Naive thymus-derived CD4-positive, alpha-beta T cell (primary cell): ENCODE results near the gene MLLT6. TPM values are rescaled to one million over a fixed set of nuclear protein-coding genes. Genes with fewer than 3 reads are reported as not detected.
A peak's percentile ranks its signal among the peaks of the same experiment; 100 is the strongest.

Experiments used
- ATAC-seq: fragments of 150-1000 bp; cut with Tn5 transposase; 2 replicates; pipeline ENCODE4 v1.10.0; 2021; ENCODE audit warnings: mild to moderate bottlenecking, moderate library complexity
- CTCF ChIA-PET: fragments of 350-600 bp; sonication (Branson Sonifier 250); formaldehyde crosslinking; loops from one replicate; lab custom pipeline; 2021; ENCODE audit warnings: antibody characterized with exemption; lab: Charles Lee
- POLR2A ChIA-PET: fragments of 350-600 bp; sonication (Branson Sonifier 250); formaldehyde crosslinking; loops from one replicate; lab custom pipeline; 2021; ENCODE audit warnings: antibody characterized with exemption, inconsistent platforms; lab: Charles Lee
- DNase-seq, 9 donors: peaks; one replicate each; pipeline versions ENCODE4 v3.0.0 to v3.0.0-alpha.2; 2020 to 2022; ENCODE audit warnings: mixed read lengths in 1 of 9
- H3K27ac ChIP-seq: one replicate; pipeline ENCODE4 v1.7.0; 2013; ENCODE audit warnings: mild to moderate bottlenecking, low read depth, low read length, moderate library complexity
- H3K27me3 ChIP-seq, 2 donors: one replicate each; pipeline ENCODE4 v1.7.0; 2013; ENCODE audit warnings: low read length in 2 of 2, mild to moderate bottlenecking in 2 of 2, moderate library complexity in 2 of 2; ENCODE audit not compliant: control insufficient read depth in 2 of 2, insufficient read depth in 2 of 2
- H3K36me3 ChIP-seq, 3 experiments: 1 replicate in 2 of 3; 2 replicates in 1 of 3; pipeline ENCODE4 v1.7.0; 2013; ENCODE audit warnings: low read length in 3 of 3, mild to moderate bottlenecking in 3 of 3, moderate library complexity in 1 of 3; ENCODE audit not compliant: insufficient read depth in 3 of 3, control insufficient read depth in 2 of 3
- H3K4me1 ChIP-seq, 2 donors: one replicate each; pipeline ENCODE4 v1.7.0; 2013; ENCODE audit warnings: low read length in 2 of 2, mild to moderate bottlenecking in 2 of 2, moderate library complexity in 1 of 2; ENCODE audit not compliant: control insufficient read depth in 2 of 2, insufficient read depth in 2 of 2
- H3K4me3 ChIP-seq: 2 replicates; pipeline ENCODE4 v1.7.0; 2013; ENCODE audit warnings: mild to moderate bottlenecking, low read length
- H3K9me3 ChIP-seq, 3 experiments: 1 replicate in 2 of 3; 2 replicates in 1 of 3; pipeline ENCODE4 v1.7.0; 2013; ENCODE audit warnings: low read length in 3 of 3; ENCODE audit not compliant: control insufficient read depth in 2 of 3
- H3K27ac Mint-ChIP-seq, 9 donors: one replicate each; pipeline ENCODE4 v1.8.0; 2020 to 2022; ENCODE audit warnings: mixed read lengths in 9 of 9, mild to moderate bottlenecking in 8 of 9, moderate library complexity in 5 of 9, inconsistent platforms in 2 of 9
- H3K27me3 Mint-ChIP-seq, 5 donors: one replicate each; pipeline ENCODE4 v1.8.0; 2021 to 2022; ENCODE audit warnings: mixed read lengths in 5 of 5, mild to moderate bottlenecking in 1 of 5
- H3K36me3 Mint-ChIP-seq, 5 donors: one replicate each; pipeline ENCODE4 v1.8.0; 2020 to 2022; ENCODE audit warnings: mixed read lengths in 5 of 5, mild to moderate bottlenecking in 3 of 5, inconsistent platforms in 1 of 5
- H3K4me1 Mint-ChIP-seq, 7 donors: one replicate each; pipeline ENCODE4 v1.8.0; 2020 to 2022; ENCODE audit warnings: mixed read lengths in 7 of 7, mild to moderate bottlenecking in 3 of 7, inconsistent platforms in 1 of 7
- H3K4me3 Mint-ChIP-seq, 10 donors: one replicate each; pipeline ENCODE4 v1.8.0; 2020 to 2022; ENCODE audit warnings: mild to moderate bottlenecking in 10 of 10, mixed read lengths in 10 of 10, moderate library complexity in 6 of 10, inconsistent platforms in 2 of 10
- H3K9me3 Mint-ChIP-seq, 11 donors: one replicate each; pipeline ENCODE4 v1.8.0; 2020 to 2022; ENCODE audit warnings: mixed read lengths in 11 of 11, mild to moderate bottlenecking in 4 of 11, inconsistent platforms in 1 of 11, moderate library complexity in 1 of 11
- intact Hi-C, 2 donors: fragments of 100-400 bp; cut with micrococcal nuclease; formaldehyde crosslinking; loops; one replicate each; pipeline ENCODE4 v1.15.1; 2023
- polyA plus RNA-seq, 2 donors: library from polyadenylated mRNA; unstranded; fragments of 300-500 nt; fragmentation: Illumina TruSeq; gene quantifications; one replicate each; pipeline ENCODE4 v1.2.3, GENCODE V29; 2021
- total RNA-seq, 6 experiments: library from RNA in 5 of 6; stranded (reverse) in 5 of 6; gene quantifications; 1 replicate in 5 of 6; 2 replicates in 1 of 6; pipeline ENCODE4 v1.2.3 and lab custom pipeline; 2021 to 2026

MLLT6 gene
- total and polyA plus RNA-seq, 7 experiments from 2014 or later = 10.2 to 533 (median 353) TPM

DNA sequence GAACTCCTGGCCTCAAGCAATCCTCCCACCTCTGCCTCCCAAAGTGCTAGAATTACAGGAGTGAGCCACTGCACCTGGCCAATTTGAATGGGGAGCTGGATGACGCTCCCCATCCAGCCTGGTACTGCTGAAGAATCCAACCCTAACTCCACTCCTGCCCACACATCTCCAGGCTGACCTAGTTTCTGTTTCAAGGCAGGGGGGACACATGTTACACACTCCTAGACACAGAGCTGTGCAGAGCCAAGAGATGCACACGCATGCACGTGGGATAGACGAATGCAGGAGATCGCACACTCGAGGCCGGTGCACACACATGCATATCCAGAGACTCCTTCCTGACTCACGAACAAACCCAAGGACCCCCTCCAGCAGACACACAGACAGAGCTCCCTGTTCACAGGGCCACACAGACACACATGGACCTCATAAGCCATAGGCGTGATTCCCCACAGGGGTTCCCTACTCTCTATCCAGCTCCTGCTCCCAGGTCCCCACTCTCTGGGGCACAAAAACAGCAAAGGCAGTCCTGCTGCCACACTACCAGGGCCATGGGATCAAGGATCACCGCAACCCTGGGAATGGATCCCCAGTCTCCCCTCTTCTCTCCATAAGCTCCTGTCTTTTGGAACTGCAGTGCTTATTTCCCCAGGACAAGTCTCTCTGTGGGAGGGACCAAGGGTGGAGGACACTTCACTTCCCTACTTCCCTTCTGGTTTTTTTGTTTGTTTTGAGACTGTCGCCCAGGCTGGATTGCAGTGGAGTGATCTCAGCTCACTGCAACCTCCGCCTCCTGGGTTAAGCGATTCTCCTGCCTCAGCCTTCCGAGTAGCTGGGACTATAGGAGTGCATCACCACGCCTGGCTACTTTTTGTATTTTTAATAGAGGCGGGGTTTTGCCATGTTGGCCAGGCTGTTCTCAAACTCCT lies 44.7 kb upstream of the MLLT6 start:
- Histone ChIP-seq H3K4me3 (no peak overlapping the region), H3K36me3 (no peaks in the 10 kb centered on the region), H3K4me1 (no peaks in the 10 kb centered on the region), H3K27me3 (no peaks in the 10 kb centered on the region), H3K9me3 (no peaks in the 10 kb centered on the region), H3K27ac (no peak overlapping the region)
- H3K36me3 Mint-ChIP-seq = no peaks in the 10 kb centered on the region
- H3K4me3 Mint-ChIP-seq = no peak overlapping the region
- DNase-seq (no peak), ATAC-seq (no peak)
- peaks cover 12 to 38% (median 30%) of the 10 kb centered on the region in 5 donors for H3K27me3 Mint-ChIP-seq
- ChIA-PET CTCF (interaction anchor here (0.6 kb wide), 1 partner anchor 224 kb away, joined by 4 read pairs; no protein-coding TSS in a partner anchor), POLR2A (no interaction called here)
- H3K4me1 Mint-ChIP-seq = peaks cover 0 to 15% (median 8%) of the 10 kb centered on the region in 7 donors
- H3K27ac Mint-ChIP-seq = no peak overlapping the region
- intact Hi-C loops = no loop called here
- H3K9me3 Mint-ChIP-seq = no peaks in the 10 kb centered on the region

DNA sequence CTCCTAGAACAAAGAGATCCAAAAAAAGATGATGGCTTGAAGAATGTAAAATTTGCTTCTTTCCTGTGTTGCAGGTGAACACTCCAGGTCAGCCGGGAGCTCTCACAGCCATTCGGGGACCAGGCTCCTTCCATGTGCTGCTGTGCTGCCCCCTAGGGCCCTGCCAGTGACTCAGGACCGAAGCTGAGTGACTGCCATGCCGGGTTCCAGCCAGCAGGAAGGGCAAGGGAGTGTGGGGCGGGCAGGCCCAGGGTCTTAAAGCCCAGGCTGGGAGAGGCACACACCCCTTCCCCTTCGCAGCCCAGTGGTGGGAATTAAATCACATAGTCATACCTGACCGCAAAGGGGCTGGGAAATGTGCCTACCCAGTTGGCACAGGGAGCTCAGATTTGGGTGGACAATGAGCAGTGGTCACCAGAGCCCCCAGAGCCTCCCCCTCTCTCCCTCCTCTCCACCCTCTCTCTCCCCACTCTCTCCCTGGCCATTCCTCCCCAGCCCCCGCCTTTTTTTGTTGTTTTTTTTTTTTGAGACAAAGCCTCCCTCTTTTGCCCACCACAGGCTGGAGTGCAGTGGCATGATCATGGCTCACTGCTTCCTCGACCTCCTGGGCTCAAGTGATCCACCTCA lies 41.8 kb upstream of the MLLT6 start:
- Histone ChIP-seq H3K4me1 (no peaks in the 10 kb centered on the region), H3K4me3 (no peak overlapping the region), H3K9me3 (no peaks in the 10 kb centered on the region), H3K27me3 (no peaks in the 10 kb centered on the region), H3K36me3 (no peaks in the 10 kb centered on the region), H3K27ac (no peak overlapping the region)
- H3K27ac Mint-ChIP-seq = no peak overlapping the region
- no peaks in the 10 kb centered on the region for H3K9me3 Mint-ChIP-seq
- peak in 2 of 9 donors; percentile 11 to 50 for DNase-seq
- ChIA-PET POLR2A (no interaction called here), CTCF (interaction anchor here (1.0 to 1.2 kb wide), 3 partner anchors 12 to 64 kb away, joined by 3 read pairs; partner anchors contain the start of gene EPOP)
- ATAC-seq = peak; percentile 69
- H3K36me3 Mint-ChIP-seq = no peaks in the 10 kb centered on the region
- intact Hi-C loops = no loop called here
- peaks cover 4 to 10% (median 6%) of the 10 kb centered on the region in 7 donors for H3K4me1 Mint-ChIP-seq
- H3K27me3 Mint-ChIP-seq = peaks cover 10 to 38% (median 29%) of the 10 kb centered on the region in 5 donors
- no peak overlapping the region for H3K4me3 Mint-ChIP-seq

DNA sequence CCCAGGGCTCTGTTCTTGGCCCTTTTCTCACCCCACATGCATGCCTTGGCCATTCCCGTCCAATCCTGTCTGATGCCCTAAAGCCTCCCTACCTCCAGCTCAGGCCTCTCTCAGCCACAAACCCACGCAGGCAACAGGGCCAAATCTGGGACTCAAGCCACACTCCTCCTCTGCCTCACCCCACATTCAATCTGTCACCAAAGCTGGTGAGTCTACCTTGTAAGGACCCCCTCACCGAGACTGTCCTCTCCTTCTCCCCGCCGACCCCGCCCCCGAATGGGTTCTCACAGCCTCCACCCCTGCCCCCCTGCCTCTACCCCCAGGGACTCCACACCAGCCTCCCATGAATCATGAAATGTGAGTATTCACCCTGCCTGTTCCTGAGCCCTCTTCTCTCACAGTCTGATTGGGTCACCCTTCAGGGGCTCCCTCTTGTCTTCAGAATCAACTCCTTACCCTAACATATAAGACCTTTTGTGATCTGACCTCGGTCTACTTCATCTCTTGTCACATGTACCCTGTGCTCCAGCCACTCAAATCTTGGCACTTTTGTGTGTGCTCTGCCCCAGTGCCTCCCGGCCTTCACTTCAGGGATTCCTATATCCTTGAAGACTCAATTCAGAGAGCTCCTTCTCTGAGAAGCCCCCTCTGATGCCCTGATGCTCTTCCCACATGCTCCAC lies 41.0 kb upstream of the MLLT6 start:
- Mint-ChIP-seq H3K27ac (no peak overlapping the region), H3K27me3 (peaks cover 19 to 41% (median 33%) of the 10 kb centered on the region in 5 donors), H3K4me1 (peaks cover 0 to 4% (median 0%) of the 10 kb centered on the region in 7 donors), H3K36me3 (no peaks in the 10 kb centered on the region), H3K4me3 (no peak overlapping the region), H3K9me3 (no peaks in the 10 kb centered on the region)
- Histone ChIP-seq H3K4me1 (no peaks in the 10 kb centered on the region), H3K27ac (no peak overlapping the region), H3K36me3 (no peaks in the 10 kb centered on the region), H3K4me3 (no peak overlapping the region), H3K9me3 (no peaks in the 10 kb centered on the region), H3K27me3 (no peaks in the 10 kb centered on the region)
- ChIA-PET CTCF (interaction anchor here (0.6 to 6.5 kb wide), 5 partner anchors 11 to 222 kb away, joined by 3 to 55 read pairs (median 3); partner anchors contain the start of gene EPOP), POLR2A (no interaction called here)
- DNase-seq = no peak
- no peak for ATAC-seq
- intact Hi-C loops = no loop called here

DNA sequence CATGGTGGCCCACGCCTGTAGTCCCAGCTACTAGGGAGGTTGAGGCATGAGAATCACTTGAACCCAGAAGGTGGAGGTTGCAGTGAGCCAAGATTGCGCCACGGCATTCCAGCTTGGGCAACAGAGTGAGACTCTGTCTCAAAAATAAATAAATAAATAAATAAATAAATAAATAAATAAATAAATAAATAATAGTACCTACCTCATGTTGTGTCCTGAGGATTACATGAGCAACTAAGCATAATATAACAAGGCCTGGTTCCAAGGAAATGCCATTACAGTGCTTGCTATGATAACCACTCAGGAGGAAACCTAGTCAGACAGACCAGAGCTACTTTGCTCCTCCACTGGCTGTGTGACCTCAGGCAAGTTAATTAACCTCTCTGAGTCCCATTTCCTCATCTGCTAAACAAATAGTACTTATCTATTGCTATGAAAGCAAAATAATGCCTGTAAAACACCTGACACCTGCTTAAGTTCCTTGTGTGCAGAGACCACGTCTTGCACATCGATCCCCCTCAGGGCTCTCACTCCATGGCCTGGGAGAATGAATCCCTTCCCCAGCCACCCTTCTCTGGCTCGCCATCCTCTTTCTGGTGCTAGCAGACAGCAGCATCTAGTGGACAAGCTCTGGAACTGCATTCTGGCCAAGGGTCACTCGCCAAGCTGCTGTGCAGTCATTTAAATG lies 37.8 kb upstream of the MLLT6 start:
- Mint-ChIP-seq H3K9me3 (no peaks in the 10 kb centered on the region), H3K27ac (no peak overlapping the region), H3K27me3 (peaks cover 44 to 66% (median 56%) of the 10 kb centered on the region in 5 donors), H3K4me3 (no peak overlapping the region), H3K36me3 (peaks cover 0 to 5% (median 0%) of the 10 kb centered on the region in 5 donors), H3K4me1 (peaks cover 0 to 13% (median 8%) of the 10 kb centered on the region in 7 donors)
- H3K27ac ChIP-seq = no peak overlapping the region
- ChIA-PET POLR2A (no interaction called here), CTCF (interaction anchor here (0.7 to 6.5 kb wide), 9 partner anchors 8 to 302 kb away, joined by 3 to 55 read pairs (median 4); partner anchors contain the start of gene CISD3)
- intact Hi-C loops = loop anchor here (1.0 kb wide), 4 partner anchors 109 to 244 kb away; no protein-coding TSS in a partner anchor
- DNase-seq (peak in 7 of 9 donors; percentile 16 to 66 (median 44)), ATAC-seq (peak; percentile 80)
- no peaks in the 10 kb centered on the region for H3K4me1 ChIP-seq
- no peaks in the 10 kb centered on the region for H3K9me3 ChIP-seq
- no peaks in the 10 kb centered on the region for H3K36me3 ChIP-seq
- H3K4me3 ChIP-seq = no peak overlapping the region
- H3K27me3 ChIP-seq = peaks cover 0 to 6% of the 10 kb centered on the region in 2 donors

DNA sequence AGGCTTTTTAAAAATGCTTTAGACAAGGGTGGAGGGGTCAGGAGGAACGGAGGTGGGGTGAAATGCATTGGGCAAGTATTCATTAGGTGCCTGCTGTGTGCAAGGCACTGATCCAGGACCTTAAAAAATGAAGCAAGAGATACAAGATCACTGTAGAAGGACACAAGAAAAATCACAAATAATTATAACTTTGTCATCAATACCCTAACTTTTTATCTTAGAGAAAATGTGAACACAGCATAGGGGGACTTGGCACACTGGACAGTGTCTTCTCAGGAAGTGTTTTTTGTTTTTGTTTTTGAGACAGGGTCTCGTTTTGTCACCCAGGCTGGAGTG lies 37.3 kb upstream of the MLLT6 start:
- no peaks in the 10 kb centered on the region for H3K36me3 ChIP-seq
- ATAC-seq = no peak
- POLR2A ChIA-PET = interaction anchor here (1.0 kb wide), 1 partner anchor 104 kb away, joined by 4 read pairs; no protein-coding TSS in a partner anchor
- CTCF ChIA-PET = interaction anchor here (0.8 to 6.5 kb wide), 6 partner anchors 9 to 175 kb away, joined by 4 to 55 read pairs (median 8); partner anchors contain the start of gene CISD3
- no peaks in the 10 kb centered on the region for H3K9me3 ChIP-seq
- intact Hi-C loops = loop anchor here (1.0 kb wide), 4 partner anchors 109 to 244 kb away; no protein-coding TSS in a partner anchor
- no peak overlapping the region for H3K27ac ChIP-seq
- H3K4me1 Mint-ChIP-seq = peaks cover 0 to 13% (median 8%) of the 10 kb centered on the region in 7 donors
- H3K4me3 ChIP-seq = no peak overlapping the region
- H3K27ac Mint-ChIP-seq = no peak overlapping the region
- H3K27me3 ChIP-seq = peaks cover 0 to 11% of the 10 kb centered on the region in 2 donors
- no peak overlapping the region for H3K4me3 Mint-ChIP-seq
- DNase-seq = no peak
- peaks cover 47 to 70% (median 56%) of the 10 kb centered on the region in 5 donors for H3K27me3 Mint-ChIP-seq
- no peaks in the 10 kb centered on the region for H3K4me1 ChIP-seq
- peaks cover 0 to 5% (median 0%) of the 10 kb centered on the region in 5 donors for H3K36me3 Mint-ChIP-seq
- H3K9me3 Mint-ChIP-seq = no peaks in the 10 kb centered on the region
